HG02642 (cell line): ENCODE data around the gene RASSF1.

Experiments used
- ATAC-seq: cut with Tn5 transposase; IDR thresholded peaks from one replicate; pipeline ENCODE4 v1.9.1; 2021; ENCODE audit warnings: mild to moderate bottlenecking; ENCODE audit not compliant: unreplicated experiment, poor library complexity

The RASSF1 gene

DNA sequence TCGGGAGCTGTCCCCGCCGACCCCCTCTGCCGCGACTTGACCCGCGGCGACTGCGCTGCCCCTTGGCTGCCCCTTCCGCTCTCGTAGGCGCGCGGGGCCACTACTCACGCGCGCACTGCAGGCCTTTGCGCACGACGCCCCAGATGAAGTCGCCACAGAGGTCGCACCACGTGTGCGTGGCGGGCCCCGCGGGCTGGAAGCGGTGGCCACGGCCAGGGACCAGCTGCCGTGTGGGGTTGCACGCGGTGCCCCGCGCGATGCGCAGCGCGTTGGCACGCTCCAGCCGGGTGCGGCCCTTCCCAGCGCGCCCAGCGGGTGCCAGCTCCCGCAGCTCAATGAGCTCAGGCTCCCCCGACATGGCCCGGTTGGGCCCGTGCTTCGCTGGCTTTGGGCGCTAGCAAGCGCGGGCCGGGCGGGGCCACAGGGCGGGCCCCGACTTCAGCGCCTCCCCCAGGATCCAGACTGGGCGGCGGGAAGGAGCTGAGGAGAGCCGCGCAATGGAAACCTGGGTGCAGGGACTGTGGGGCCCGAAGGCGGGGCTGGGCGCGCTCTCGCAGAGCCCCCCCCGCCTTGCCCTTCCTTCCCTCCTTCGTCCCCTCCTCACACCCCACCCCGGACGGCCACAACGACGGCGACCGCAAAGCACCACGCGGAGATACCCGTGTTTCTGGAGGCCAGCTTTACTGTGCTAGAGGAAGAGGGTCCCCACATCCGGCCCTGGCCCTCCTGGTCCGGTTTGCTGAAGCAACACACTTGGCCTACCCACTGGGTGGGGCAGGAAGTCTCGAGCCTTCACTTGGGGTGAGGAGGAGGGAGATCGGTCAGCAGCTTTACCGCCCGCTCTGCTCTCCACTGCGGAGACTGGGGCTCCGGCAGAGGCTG lies at the start of gene RASSF1:
Gene RASSF1, minus strand, starts transcription at position 389 of the 882 bp plus-strand sequence. Its CDS starts 31 bp downstream, at position 358.
- no peak for ATAC-seq

DNA sequence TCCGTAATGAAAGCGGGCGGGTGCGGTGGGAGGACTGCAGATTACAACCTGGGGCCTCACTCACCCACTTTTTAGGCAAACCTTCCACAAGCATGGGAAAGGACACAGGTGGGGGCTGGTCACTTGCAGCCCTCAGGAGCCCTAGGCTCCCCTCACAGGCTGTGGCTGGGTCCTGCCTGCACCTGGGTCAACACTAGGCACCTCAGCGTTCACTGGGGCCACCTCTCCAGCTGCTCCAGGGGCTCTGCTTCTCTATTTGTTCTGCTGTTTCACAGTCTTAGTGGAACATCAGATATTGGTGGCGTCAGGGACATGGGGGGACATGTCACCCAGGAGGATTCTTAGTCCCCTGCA lies 48.8 kb upstream of the RASSF1 start:
- no peak for ATAC-seq

DNA sequence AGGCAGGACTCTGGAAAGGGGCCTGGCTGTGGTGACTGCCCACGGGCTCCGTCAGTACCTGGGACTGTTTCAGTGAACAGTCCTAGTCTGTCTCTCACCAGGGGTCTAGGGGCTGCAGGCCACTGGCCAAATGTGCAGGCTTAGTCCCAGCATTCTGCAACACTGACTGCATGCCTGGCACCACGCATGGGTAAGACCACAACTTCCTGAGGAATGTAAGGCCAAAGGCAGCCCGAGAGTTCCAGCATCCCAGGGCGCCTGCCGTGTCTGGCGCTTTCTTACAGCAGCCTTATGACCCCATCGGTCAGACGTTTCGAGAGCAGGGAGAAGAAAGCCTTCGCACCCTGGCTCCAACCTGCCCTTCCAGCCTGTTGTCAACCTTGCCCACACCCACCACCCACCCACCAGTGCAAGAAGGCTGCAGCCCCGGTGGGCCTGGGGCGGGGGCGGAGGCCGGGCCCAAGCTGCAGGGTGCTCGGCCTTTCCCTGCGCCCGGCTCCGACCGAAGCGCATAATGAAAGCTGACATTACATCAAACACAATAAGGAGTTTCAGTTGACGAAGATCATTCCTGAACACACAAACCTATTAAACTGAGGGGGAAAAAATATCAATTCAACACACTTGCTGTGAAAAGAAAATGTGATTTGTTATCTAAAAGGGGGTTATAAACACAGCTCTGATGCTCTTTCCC lies 48.2 kb upstream of the RASSF1 start:
- ATAC-seq, result no peak

- no peak for ATAC-seq
These were observed 47.5 kb upstream of the RASSF1 start for GRCh38 chr3:50388016-50388719.

GRCh38 chr3:50385754-50386153 lies 45.1 kb upstream of the RASSF1 start:
- ATAC-seq, result no peak

DNA sequence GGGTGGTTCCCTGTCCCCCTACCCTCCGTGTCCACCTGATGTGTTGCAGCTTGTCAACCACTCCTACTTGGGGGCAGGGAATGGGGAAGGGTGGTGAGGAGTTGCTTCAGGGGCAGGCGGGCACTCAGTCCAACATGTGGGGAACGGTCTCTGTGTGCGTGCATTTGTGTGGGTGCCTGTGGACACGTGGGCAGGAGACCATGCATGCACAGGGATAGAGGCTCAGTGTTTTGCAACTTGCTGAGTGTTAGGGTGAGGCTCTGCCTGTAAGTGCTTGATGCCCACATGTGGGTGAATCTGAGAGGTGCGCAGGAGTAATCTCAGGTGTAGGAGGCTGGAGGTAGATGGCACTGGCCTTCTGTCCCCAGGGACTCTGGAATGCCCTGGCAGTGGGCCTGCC lies 43.1 kb upstream of the RASSF1 start:
- ATAC-seq, result no peak

- no peak for ATAC-seq
These were observed 42.1 kb upstream of the RASSF1 start for GRCh38 chr3:50382722-50383121.

DNA sequence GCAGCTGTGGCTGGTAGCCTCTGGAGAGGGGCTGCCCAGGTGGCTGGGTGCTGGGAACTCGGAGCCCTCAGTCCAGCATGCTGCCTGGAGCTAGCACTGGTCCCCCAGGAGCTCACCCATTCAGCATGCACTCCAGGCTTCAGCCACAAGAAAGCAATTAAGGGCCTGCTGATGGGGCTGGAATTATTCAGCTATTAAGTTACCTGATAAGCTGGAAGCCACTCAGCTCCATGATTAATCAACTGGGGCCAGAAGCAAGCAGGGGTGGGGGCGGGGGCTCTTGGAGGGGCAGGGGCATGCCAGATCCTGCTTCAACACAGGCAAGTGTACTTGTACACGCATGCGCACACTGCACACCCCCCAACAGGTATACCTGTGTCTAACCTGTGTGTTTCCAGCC lies 40.7 kb upstream of the RASSF1 start:
- ATAC-seq, result no peak

GRCh38 chr3:50380405-50381085 lies 39.9 kb upstream of the RASSF1 start:
- no peak for ATAC-seq

DNA sequence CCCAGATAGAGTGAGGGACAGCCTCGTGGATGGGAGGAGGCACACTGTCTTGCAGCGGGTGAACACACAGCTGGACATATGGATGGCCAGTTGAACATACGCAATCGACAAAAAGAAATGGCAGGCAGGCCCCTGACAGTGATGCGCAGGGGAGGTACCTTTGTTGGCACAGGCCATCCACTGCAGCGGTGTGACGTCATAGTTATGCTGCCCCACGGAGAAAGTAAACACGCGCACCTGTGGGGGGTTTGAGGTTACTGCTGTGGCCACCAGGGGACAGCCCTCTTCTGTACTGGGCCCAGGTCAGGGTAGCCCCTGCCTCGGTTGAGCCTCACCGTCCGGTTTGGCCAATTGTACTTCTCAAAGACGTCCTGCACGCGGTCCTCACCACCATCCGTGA lies 38.1 kb upstream of the RASSF1 start:
- ATAC-seq, result no peak

DNA sequence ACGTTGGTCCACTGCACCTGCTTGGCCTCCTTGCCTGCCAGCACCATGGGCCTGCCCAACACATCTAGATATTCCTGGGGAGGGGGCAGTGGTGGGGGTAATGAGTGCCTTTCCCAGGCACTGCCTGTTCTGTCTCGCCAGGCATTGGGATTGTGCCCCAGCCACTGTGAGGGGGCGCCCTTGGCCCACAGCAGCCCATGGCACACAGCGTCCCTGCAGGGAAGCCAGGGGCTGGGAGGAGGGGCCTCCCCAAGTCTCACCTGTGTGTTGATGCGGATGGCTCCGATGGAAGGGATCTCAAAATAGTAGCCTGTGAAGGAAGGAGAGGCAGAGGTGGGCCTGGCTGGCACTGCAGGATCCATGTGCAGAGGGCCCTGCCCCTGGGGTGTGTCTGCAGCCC lies 37.4 kb upstream of the RASSF1 start:
- no peak for ATAC-seq

DNA sequence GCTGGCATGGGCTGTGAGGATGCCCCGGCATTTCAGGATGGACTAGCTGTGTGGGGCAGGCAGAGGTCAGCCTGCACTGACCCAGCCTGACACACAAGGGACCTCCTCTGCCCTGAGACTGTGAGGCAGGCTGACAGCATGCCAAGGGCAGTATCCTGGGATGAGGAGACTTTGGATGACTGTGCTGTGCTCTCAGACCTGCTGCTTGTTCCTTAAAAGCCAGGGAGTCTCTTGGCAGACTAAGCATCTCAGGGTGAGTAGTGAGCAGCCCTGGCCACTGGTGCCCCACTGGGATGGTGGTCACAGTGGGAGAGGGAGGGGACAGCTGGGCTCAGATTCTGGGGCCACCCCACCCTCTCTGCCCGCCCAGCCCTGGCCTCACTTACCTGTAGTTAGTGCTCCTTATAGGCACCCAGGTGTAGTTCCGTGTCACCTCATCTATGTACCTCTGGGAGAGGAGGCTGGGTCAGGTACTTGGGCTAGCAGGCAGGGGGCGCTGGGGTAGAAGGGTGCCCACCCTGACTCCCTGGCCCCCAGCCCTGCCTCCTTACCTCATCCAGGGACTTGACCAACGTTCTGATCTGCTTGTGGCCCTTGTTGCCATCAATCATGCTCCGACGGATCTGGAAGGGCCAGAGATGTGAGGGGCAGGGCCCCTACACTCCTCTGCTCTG lies 34.8 kb upstream of the RASSF1 start:
- ATAC-seq, result no peak

DNA sequence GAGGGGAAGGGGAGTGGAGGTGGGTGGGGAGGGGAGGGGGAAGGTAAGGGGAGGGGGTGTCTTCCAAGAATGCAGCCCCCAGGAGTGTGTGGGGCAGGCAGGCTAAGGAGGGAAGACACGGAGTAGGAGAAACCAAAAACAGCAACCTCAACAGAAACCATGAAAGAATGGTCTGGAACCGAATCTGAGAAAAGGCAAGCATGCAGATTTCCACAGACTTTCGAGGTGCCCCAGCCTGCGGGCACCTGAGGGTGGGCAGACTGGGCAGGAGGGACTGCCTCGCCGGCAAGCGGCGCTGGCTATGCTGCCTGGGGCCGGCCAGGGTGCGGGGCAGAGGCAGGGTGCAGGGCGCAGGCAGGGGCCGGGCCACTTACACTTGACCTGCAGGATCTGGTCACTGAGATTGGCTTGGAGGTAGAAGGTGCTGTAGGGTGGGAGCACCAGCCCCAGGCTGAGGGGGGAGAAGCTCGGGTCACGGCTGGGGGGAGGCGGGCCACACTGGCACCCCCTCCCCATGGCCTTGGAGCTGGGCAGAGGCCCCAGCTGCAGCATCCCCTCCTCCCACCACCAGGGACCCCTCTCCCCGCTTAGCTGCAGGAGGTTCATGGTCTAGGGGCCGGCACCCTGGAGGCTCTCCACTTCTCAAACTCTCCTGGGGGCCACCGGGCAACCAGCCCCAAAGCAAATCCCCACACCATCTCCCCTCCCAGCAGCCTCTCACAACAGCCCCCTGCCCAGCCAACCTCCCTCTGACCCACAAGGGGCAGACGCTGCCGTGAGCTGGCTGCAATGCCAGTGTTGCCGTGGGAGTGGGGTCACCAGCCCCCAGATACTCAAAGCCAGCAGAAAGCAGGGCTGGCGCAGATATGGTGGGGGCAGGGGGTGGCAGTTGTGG lies 34.0 kb upstream of the RASSF1 start:
- ATAC-seq, result no peak

- ATAC-seq, result no peak
These were observed 32.8 kb upstream of the RASSF1 start for GRCh38 chr3:50373146-50374051.

DNA sequence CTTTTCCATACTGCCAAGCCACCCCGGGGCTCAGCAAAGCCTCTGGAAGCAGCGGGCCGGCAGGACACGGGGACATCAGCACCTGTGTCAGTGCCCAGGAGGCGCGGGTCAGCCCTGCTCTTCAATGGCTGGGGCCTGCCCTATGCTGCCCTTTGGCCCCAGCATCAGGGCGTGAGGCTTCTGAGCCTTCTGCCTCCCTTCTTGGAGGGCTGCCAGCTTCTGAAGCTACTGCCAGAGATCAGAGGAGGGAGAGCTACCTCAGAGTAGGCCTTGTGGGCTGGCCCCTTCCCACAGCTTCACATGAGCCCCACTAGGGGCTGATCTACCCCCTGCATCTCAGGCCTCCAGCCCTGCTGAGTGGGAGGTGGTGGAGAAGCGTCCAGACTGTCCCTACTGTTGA lies 31.7 kb upstream of the RASSF1 start:
- ATAC-seq, result no peak

GRCh38 chr3:50371133-50371685 lies 30.6 kb upstream of the RASSF1 start:
- no peak for ATAC-seq

DNA sequence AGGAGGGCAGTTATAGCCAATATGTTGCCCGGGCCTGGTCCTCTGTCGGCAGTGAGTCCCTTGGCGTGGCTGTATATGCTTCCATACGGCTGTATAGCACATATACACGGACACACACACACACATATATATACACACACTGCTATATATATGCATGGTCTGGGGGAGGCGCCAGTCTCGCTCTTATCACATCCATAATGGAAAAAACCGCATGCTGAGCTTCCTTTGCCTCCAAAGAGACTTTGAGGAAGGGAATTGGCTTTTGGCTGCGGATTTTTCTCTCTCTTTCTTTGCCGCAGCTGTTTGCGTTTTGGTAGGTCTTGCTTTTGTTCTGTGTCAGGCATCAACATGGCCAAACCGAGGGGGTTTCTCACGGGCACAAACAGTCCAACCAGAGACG lies 30.0 kb upstream of the RASSF1 start:
- ATAC-seq, result no peak
